Measurements from ENCODE around the gene INS. TPM values are rescaled to one million over a fixed set of nuclear protein-coding genes. Genes with fewer than 3 reads are reported as not detected.
"Not testable (repeated sequence)": the region's sequence is repeated elsewhere in the genome, so short reads cannot be mapped to it uniquely, and the experiment has no call there.

Gene INS
- total and polyA plus RNA-seq, 2 donors: 0.30 TPM; not detected in 1

- H3K36me3 ChIP-seq (ENCODE audit: insufficient read depth): no peaks in the 10 kb centered on the region
- H3K27ac ChIP-seq (ENCODE audit: low read depth): no peak overlapping the region
- no peak overlapping the region for H3K4me3 ChIP-seq (ENCODE audit: low read depth, low read length)
- 82% methylated on average over 11 of the region's 11 CpGs for WGBS
- DNase-seq (ENCODE audit: extremely low spot score): no peak
- H3K4me1 ChIP-seq (ENCODE audit: insufficient read depth): no peaks in the 10 kb centered on the region
These were observed 19.9 kb upstream of the INS start for GRCh38 chr11:2180789-2181370.

- Histone ChIP-seq H3K4me1 (ENCODE audit: insufficient read depth) (no peaks in the 10 kb centered on the region), H3K27ac (ENCODE audit: low read depth) (no peak overlapping the region), H3K36me3 (ENCODE audit: insufficient read depth) (no peaks in the 10 kb centered on the region), H3K4me3 (ENCODE audit: low read depth, low read length) (no peak overlapping the region)
- DNase-seq (ENCODE audit: extremely low spot score): no peak
- WGBS: 77% methylated on average over 15 of the region's 15 CpGs
These were observed 19.3 kb upstream of the INS start for GRCh38 chr11:2180347-2180746.

DNA sequence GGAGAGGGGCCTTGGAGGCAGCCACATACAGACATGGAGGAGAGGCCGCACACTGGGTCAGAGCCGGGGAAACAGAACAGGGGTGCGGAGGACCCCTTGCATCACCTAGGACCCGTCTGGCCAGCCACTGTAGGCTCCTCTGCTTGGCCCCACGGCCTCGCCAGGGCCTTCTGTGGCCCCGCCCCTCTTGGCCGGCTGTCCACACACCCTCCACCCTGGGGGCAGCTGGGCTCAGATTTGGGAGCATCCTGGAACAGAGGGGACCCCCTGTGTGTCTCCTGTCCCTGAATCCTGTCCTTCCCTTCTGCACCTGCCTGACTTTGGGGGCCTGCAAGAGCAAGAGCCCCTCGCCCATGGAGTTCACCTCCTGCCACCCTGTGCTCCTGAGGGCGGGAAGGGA lies 18.5 kb upstream of the INS start:
- H3K27ac ChIP-seq (ENCODE audit: low read depth): no peak overlapping the region
- no peak overlapping the region for H3K4me3 ChIP-seq (ENCODE audit: low read depth, low read length)
- no peaks in the 10 kb centered on the region for H3K36me3 ChIP-seq (ENCODE audit: insufficient read depth)
- 79% methylated on average over 10 of the region's 10 CpGs for WGBS
- no peak for DNase-seq (ENCODE audit: extremely low spot score)
- no peaks in the 10 kb centered on the region for H3K4me1 ChIP-seq (ENCODE audit: insufficient read depth)

- no peak for DNase-seq (ENCODE audit: extremely low spot score)
- Histone ChIP-seq H3K4me3 (ENCODE audit: low read depth, low read length) (no peak overlapping the region), H3K4me1 (ENCODE audit: insufficient read depth) (no peaks in the 10 kb centered on the region), H3K27ac (ENCODE audit: low read depth) (no peak overlapping the region), H3K36me3 (ENCODE audit: insufficient read depth) (no peaks in the 10 kb centered on the region)
- 57% methylated on average over 16 of the region's 16 CpGs for WGBS
These were observed 18.0 kb upstream of the INS start for GRCh38 chr11:2178906-2179494.

DNA sequence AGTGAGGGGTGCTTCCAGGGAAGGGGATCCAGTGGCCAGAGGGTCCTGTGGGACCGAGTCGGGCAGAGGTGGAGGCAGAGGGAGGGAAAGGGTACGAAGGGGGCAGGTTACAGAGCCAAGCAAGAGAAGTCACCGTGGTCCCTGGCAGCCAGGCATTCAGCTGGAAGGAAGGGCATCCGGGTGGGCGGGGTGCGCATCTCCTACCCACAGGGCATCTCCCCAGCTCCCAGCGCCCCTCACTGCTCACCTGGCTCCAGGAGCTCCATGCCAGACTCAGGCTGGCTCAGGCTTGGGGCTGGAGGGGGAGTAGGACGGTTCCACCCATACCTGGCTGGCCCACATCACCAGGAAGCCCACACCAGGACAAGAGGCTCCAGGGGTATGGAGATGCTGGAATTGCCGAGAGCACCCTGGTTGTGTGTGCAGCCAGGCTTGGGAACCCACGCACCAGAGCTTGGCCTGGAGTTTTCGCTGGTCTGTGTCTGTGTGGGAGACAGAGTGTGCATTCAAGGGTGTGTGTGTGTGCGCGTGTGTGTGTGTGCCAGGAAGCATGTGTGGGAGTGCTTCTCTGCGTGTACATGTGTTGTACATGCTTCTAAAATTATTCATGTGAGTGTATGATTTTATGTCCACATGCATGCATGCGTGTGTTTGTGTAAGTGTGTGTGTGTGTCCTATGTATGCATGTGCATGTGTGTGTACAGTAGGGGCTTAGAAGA lies 17.2 kb upstream of the INS start:
- H3K4me1 ChIP-seq (ENCODE audit: insufficient read depth); DNase-seq (ENCODE audit: extremely low spot score): not testable (repeated sequence)
- 76% methylated on average over 16 of the region's 16 CpGs for WGBS

DNA sequence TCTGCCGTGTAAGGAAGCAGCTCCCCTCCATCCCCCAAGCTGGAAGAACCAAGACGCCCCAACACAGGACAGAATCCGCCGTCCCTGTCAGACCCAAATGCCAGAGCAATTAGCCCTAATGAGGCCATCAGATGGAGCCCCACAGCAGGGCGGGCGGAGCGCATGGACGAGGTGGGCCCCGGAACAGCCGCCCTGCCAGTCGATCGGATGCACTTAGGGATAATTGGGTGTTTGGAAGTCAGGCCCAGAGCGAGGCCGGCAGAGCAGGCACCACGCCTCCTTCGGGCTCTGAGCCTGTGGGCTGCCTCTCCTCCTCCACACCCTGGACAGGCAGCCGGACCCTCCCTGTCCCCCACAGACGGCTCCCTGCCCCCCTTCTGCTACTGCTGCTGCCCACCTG lies 16.1 kb upstream of the INS start:
- 41% methylated on average over 18 of the region's 18 CpGs for WGBS

More for the DNA sequence above, 17.2 kb upstream of the INS start:
- H3K4me3 ChIP-seq (ENCODE audit: low read depth, low read length); H3K36me3 ChIP-seq (ENCODE audit: insufficient read depth); H3K27ac ChIP-seq (ENCODE audit: low read depth): not testable (repeated sequence)

GRCh38 chr11:2176389-2176900 lies 15.4 kb upstream of the INS start:
- H3K36me3 ChIP-seq (ENCODE audit: insufficient read depth): no peaks in the 10 kb centered on the region
- no peaks in the 10 kb centered on the region for H3K4me1 ChIP-seq (ENCODE audit: insufficient read depth)
- DNase-seq (ENCODE audit: extremely low spot score): no peak
- H3K27ac ChIP-seq (ENCODE audit: low read depth): no peak overlapping the region
- 94% methylated on average over 14 of the region's 14 CpGs for WGBS
- H3K4me3 ChIP-seq (ENCODE audit: low read depth, low read length): no peak overlapping the region

More for the DNA sequence above, 16.1 kb upstream of the INS start:
- Histone ChIP-seq H3K4me3 (ENCODE audit: low read depth, low read length) (no peak overlapping the region), H3K36me3 (ENCODE audit: insufficient read depth) (no peaks in the 10 kb centered on the region), H3K4me1 (ENCODE audit: insufficient read depth) (no peaks in the 10 kb centered on the region), H3K27ac (ENCODE audit: low read depth) (no peak overlapping the region)
- no peak for DNase-seq (ENCODE audit: extremely low spot score)

- H3K4me3 ChIP-seq (ENCODE audit: low read depth, low read length): no peak overlapping the region
- no peak for DNase-seq (ENCODE audit: extremely low spot score)
- WGBS: 58% methylated on average over 13 of the region's 13 CpGs
- no peak overlapping the region for H3K27ac ChIP-seq (ENCODE audit: low read depth)
- H3K36me3 ChIP-seq (ENCODE audit: insufficient read depth): no peaks in the 10 kb centered on the region
- no peaks in the 10 kb centered on the region for H3K4me1 ChIP-seq (ENCODE audit: insufficient read depth)
These were observed 14.7 kb upstream of the INS start for GRCh38 chr11:2175659-2176058.

DNA sequence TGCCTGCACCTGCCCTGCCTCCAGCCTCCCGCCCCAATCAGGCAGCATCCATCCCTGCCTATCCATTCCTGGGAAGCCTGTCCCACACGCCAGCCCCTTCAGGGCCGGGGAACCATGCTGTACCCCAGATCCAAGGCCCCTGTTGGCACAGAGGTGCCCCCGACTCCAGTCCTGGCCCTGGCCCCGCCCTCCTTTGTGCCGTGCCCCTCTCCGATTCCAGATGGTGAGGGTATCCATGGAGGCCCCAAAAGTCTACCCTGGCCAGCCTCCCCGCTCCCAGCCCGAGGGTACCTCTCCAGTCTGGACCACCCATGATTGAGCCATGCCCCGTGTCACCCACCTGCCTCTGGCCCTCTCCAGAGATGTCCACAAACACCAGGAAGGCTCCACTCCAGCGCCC lies 13.4 kb upstream of the INS start:
- H3K4me1 ChIP-seq (ENCODE audit: insufficient read depth): no peaks in the 10 kb centered on the region
- DNase-seq (ENCODE audit: extremely low spot score): no peak
- no peaks in the 10 kb centered on the region for H3K36me3 ChIP-seq (ENCODE audit: insufficient read depth)
- 91% methylated on average over 11 of the region's 11 CpGs for WGBS
- H3K4me3 ChIP-seq (ENCODE audit: low read depth, low read length): no peak overlapping the region
- H3K27ac ChIP-seq (ENCODE audit: low read depth): no peak overlapping the region

- no peak for DNase-seq (ENCODE audit: extremely low spot score)
- H3K27ac ChIP-seq (ENCODE audit: low read depth): no peak overlapping the region
- 78% methylated on average over 11 of the region's 11 CpGs for WGBS
- H3K4me1 ChIP-seq (ENCODE audit: insufficient read depth): no peaks in the 10 kb centered on the region
- H3K4me3 ChIP-seq (ENCODE audit: low read depth, low read length): no peak overlapping the region
- no peaks in the 10 kb centered on the region for H3K36me3 ChIP-seq (ENCODE audit: insufficient read depth)
These were observed 12.8 kb upstream of the INS start for GRCh38 chr11:2173761-2174160.

- 88% methylated on average over 16 of the region's 16 CpGs for WGBS
- H3K36me3 ChIP-seq (ENCODE audit: insufficient read depth): no peaks in the 10 kb centered on the region
- H3K27ac ChIP-seq (ENCODE audit: low read depth): no peak overlapping the region
- H3K4me1 ChIP-seq (ENCODE audit: insufficient read depth): no peaks in the 10 kb centered on the region
- DNase-seq (ENCODE audit: extremely low spot score): no peak
- H3K4me3 ChIP-seq (ENCODE audit: low read depth, low read length): no peak overlapping the region
These were observed 12.2 kb upstream of the INS start for GRCh38 chr11:2173150-2173693.

- Histone ChIP-seq H3K36me3 (ENCODE audit: insufficient read depth) (no peaks in the 10 kb centered on the region), H3K4me1 (ENCODE audit: insufficient read depth) (no peaks in the 10 kb centered on the region), H3K4me3 (ENCODE audit: low read depth, low read length) (no peak overlapping the region), H3K27ac (ENCODE audit: low read depth) (no peak overlapping the region)
- DNase-seq (ENCODE audit: extremely low spot score): no peak
- 90% methylated on average over 12 of the region's 12 CpGs for WGBS
These were observed 11.7 kb upstream of the INS start for GRCh38 chr11:2172676-2173075.

- Histone ChIP-seq H3K4me3 (ENCODE audit: low read depth, low read length) (no peak within 1 kb of the TSS), H3K4me1 (ENCODE audit: insufficient read depth) (no peaks in the 10 kb centered on the region), H3K27ac (ENCODE audit: low read depth) (no peak within 1 kb of the TSS), H3K36me3 (ENCODE audit: insufficient read depth) (no peaks in the 10 kb centered on the region)
- no peak for DNase-seq (ENCODE audit: extremely low spot score)
- 58% methylated on average over 17 of the region's 17 CpGs for WGBS
These were observed 10.6 kb upstream of the INS start, which contains the start of gene TH for GRCh38 chr11:2171591-2172003. Gene TH, minus strand, starts transcription at chr11:2171815. Its CDS starts 29 bp downstream, at chr11:2171786.
